SJCRH30 (cell line): ENCODE results near the gene TBL1X. TPM values are rescaled to one million over a fixed set of nuclear protein-coding genes. Genes with fewer than 3 reads are reported as not detected.

Source experiments
- DNase-seq, 2 experiments: peaks; one replicate each; pipeline ENCODE4 v3.0.0-alpha.2; 2015 to 2020
- H3K27ac ChIP-seq: fragments of 250-450 bp; sonication (Bioruptor Pico); 2 replicates; pipeline ENCODE4 v1.5.1; 2020; ENCODE audit warnings: mild to moderate bottlenecking, moderate library complexity
- H3K27me3 ChIP-seq: fragments of 250-450 bp; sonication (Bioruptor Pico); 2 replicates; pipeline ENCODE4 v1.5.1; 2020; ENCODE audit warnings: mild to moderate bottlenecking, moderate library complexity
- H3K36me3 ChIP-seq: fragments of 250-450 bp; sonication (Bioruptor Pico); 2 replicates; pipeline ENCODE4 v1.5.1; 2020; ENCODE audit warnings: mild to moderate bottlenecking, moderate library complexity
- H3K4me1 ChIP-seq: fragments of 250-450 bp; sonication (Bioruptor Pico); 2 replicates; pipeline ENCODE4 v1.5.1; 2020; ENCODE audit warnings: mild to moderate bottlenecking, moderate library complexity
- H3K4me3 ChIP-seq: fragments of 250-450 bp; sonication (Bioruptor Pico); 2 replicates; pipeline ENCODE4 v1.5.1; 2020; ENCODE audit warnings: mild to moderate bottlenecking, moderate library complexity
- H3K9me3 ChIP-seq: fragments of 250-450 bp; sonication (Bioruptor Pico); replicated peaks from 2 replicates; pipeline ENCODE4 v1.5.1; 2020; ENCODE audit warnings: mild to moderate bottlenecking, moderate library complexity
- total RNA-seq: library from RNA; depleted of rRNA; stranded (reverse); fragments of >200 nt; shearing (Covaris generic); gene quantifications from 2 replicates; pipeline ENCODE4 v1.2.3, GENCODE V29; 2014

Gene TBL1X
- total RNA-seq, 1 experiment from 2014 or later, result 26.3 TPM

DNA sequence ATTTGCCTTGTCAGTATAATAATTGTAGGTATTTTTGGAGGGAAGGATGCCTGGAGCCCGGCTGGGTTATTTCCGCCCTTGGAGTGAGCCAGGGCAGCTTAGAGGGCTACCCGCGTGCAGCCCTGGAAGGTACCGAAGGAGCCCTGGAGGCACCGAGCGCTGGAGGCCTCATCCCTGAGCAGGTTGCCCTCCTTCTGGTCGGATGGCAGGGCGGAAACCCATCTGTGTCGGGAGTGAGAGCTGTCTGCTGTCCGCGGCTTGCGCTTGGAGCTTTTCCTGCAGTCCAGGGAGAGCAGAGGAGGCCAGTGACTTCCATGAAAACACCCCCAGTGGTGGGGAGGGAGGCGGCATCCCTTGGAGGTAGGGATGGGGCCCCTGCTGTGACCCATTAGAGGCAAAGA, 122.1 kb downstream of the TBL1X start:
- no peak for DNase-seq
- no peak overlapping the region for H3K4me3 ChIP-seq
- no peaks in the 10 kb centered on the region; the same call in 1 of the 2 replicates for H3K9me3 ChIP-seq
- H3K27me3 ChIP-seq, result no peaks in the 10 kb centered on the region
- no peaks in the 10 kb centered on the region for H3K4me1 ChIP-seq
- H3K27ac ChIP-seq, result no peak overlapping the region
- H3K36me3 ChIP-seq, result no peaks in the 10 kb centered on the region

DNA sequence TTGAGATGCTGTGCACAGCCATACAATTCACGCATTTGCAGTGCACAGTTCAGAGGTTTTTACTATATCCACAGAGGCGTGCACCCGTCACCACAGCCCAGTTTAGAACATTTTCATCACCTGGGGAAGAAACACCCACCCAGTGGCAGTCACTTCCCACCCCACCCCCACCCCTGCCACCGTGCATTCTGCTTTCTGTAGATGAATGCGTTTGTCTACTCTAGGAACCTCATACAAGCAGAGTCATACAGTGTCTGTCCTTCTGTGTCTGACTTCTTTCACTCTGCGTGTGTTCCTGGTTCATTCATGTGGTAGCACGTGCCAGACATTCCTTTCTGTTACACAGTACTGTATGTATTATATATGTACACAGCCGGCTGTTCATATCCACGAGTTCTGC, 122.8 kb downstream of the TBL1X start:
- Histone ChIP-seq H3K27ac (no peak overlapping the region), H3K4me1 (no peaks in the 10 kb centered on the region), H3K27me3 (no peaks in the 10 kb centered on the region), H3K9me3 (no peaks in the 10 kb centered on the region), H3K36me3 (no peaks in the 10 kb centered on the region), H3K4me3 (no peak overlapping the region)
- no peak for DNase-seq

DNA sequence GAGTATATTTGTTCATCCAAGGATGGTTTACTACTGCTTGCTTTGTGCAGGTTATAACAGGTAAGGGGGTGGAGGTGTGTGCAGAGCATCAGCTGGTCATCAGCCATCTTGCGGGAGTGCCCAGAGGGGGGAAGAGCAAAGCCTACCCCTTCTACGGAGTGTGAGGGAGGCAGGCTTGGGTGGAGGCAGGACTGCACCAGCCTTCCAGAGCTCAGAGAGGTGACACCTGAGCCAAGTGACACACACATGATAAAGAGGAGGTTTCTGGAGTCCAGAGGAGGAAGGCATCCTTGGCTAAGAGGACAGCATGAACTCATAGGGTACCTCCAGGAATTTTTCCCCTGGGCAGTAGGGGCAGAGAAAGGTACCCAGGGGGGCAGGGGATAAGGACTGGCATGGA, 126.6 kb downstream of the TBL1X start:
- Histone ChIP-seq H3K27me3 (no peaks in the 10 kb centered on the region), H3K9me3 (no peaks in the 10 kb centered on the region), H3K4me3 (no peak overlapping the region), H3K4me1 (peaks cover 8% of the 10 kb centered on the region), H3K27ac (no peak overlapping the region), H3K36me3 (no peaks in the 10 kb centered on the region)
- no peak for DNase-seq

DNA sequence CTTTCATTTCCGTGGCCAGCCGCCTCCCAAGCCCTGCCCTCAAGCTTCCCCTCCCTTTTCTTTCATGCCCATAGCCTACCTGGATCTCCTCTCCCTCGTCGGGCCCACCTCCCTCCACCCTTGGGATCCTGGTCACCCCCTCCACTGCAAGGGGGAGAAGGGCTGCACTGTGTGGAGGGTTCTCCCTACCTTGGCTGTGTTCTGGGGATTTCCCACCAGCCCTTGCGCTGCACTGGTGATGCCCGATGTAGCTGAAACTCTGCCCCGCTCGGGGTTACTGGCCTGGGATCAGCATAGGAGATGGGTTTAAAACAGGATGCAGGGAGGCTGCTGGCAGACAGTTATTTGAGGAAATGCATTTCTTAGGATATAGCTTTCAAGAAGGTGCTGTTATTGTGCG, 128.9 kb downstream of the TBL1X start:
- Histone ChIP-seq H3K4me1 (peaks cover 8% of the 10 kb centered on the region), H3K27ac (no peak overlapping the region), H3K4me3 (no peak overlapping the region), H3K36me3 (no peaks in the 10 kb centered on the region), H3K27me3 (no peaks in the 10 kb centered on the region), H3K9me3 (no peaks in the 10 kb centered on the region)
- DNase-seq, result no peak

DNA sequence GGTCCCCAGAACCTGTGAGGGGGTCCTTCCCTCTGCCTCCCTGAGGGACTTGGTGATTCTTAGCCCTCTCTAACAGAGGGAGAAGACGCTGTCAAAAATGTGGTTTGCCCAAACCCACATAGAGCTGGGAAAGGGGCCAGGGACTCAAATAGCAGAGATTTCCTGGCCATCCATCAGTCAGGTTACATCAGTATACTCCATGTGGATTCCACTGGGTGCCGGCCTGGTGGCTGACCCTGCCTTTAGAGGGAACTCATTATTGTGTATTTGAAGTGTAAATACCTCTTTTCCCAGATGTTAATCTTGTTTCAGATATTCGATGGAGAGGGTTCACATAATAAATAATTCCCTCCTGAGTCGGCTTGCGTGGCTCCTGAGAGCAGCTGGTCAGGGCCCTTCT, 130.3 kb downstream of the TBL1X start:
- Histone ChIP-seq H3K27ac (no peak overlapping the region), H3K9me3 (no peaks in the 10 kb centered on the region), H3K4me1 (peaks cover 8% of the 10 kb centered on the region), H3K27me3 (no peaks in the 10 kb centered on the region), H3K4me3 (no peak overlapping the region), H3K36me3 (no peaks in the 10 kb centered on the region)
- DNase-seq, result peak; percentile 17 to 35

DNA sequence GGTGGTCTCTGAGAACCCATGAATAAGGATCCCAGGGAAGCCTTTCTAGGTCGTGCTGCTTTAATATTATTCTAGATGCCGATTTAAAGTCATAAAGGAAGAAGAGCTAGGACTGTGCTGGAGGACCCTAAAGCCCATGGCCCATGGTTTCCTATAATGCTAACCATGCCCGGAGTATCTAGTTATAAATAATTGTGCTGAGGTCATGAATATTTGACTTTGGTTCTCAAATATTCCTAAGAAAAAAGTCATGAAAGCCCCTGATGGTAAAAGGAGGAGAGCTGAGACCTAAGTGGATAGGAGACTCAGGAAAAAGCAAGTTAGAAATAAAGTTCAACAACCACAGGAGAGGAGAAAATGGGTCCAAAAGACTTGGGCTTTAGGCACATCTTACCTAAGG, 132.0 kb downstream of the TBL1X start:
- H3K36me3 ChIP-seq, result no peaks in the 10 kb centered on the region
- H3K27ac ChIP-seq, result no peak overlapping the region
- no peaks in the 10 kb centered on the region for H3K27me3 ChIP-seq
- no peaks in the 10 kb centered on the region for H3K9me3 ChIP-seq
- peaks cover 8% of the 10 kb centered on the region for H3K4me1 ChIP-seq
- DNase-seq, result no peak
- no peak overlapping the region for H3K4me3 ChIP-seq

DNA sequence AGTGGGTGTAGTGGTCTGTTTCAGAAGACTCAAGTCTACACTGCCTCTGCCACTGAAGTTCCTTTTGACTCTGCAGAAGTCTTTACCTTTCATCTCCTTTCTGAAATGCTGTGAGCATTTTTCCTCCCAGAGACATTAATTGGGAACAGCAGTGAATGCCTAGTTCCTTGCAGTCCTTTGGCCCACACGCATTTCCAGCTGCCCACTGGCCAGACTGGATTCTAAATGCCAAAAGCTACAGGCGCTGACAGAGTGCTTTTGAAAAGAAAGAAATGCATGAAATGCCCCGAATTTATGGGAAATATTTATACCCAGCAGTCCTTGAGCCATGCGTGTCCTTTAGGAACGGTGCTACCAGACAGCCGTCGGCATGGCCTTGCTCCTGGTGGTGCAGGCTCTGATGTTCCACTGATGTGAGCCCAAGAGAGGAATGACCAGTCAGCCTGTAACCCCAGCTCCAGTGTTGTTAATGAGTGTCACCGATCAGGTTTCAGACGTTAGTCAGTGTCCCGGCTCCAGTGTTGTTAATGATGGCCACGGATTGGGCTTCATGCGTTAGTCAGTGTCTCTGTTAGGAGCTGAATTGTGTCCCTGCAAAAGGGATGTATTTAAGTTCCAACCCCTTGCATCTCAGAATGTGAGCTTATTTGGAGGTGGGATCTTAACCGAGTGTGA, 132.6 kb downstream of the TBL1X start:
- DNase-seq, result no peak
- Histone ChIP-seq H3K27me3 (no peaks in the 10 kb centered on the region), H3K27ac (no peak overlapping the region), H3K4me1 (peaks cover 8% of the 10 kb centered on the region), H3K9me3 (no peaks in the 10 kb centered on the region), H3K4me3 (no peak overlapping the region), H3K36me3 (no peaks in the 10 kb centered on the region)

DNA sequence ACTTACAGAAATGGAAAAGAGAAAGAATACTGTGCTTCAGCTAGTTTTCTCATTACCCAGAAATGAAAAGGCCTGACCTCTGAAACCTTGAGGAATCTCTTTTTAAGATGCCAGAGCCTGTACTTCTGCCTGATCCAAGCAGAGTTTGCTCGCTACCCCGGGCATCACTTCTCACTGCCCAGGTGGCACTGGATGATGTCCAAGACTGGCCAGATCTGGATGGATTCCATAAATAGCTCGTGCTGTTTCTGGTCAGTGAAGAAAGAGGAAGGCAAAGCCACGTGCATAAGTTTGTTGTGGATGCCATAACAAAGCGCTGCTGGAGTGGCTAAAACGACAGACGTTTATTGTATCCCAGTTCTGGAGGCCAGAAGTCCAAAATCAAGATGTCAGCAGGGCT, 133.5 kb downstream of the TBL1X start:
- peaks cover 8% of the 10 kb centered on the region for H3K4me1 ChIP-seq
- H3K4me3 ChIP-seq, result no peak overlapping the region
- H3K36me3 ChIP-seq, result no peaks in the 10 kb centered on the region
- no peak overlapping the region for H3K27ac ChIP-seq
- H3K27me3 ChIP-seq, result no peaks in the 10 kb centered on the region
- no peaks in the 10 kb centered on the region for H3K9me3 ChIP-seq
- no peak for DNase-seq

DNA sequence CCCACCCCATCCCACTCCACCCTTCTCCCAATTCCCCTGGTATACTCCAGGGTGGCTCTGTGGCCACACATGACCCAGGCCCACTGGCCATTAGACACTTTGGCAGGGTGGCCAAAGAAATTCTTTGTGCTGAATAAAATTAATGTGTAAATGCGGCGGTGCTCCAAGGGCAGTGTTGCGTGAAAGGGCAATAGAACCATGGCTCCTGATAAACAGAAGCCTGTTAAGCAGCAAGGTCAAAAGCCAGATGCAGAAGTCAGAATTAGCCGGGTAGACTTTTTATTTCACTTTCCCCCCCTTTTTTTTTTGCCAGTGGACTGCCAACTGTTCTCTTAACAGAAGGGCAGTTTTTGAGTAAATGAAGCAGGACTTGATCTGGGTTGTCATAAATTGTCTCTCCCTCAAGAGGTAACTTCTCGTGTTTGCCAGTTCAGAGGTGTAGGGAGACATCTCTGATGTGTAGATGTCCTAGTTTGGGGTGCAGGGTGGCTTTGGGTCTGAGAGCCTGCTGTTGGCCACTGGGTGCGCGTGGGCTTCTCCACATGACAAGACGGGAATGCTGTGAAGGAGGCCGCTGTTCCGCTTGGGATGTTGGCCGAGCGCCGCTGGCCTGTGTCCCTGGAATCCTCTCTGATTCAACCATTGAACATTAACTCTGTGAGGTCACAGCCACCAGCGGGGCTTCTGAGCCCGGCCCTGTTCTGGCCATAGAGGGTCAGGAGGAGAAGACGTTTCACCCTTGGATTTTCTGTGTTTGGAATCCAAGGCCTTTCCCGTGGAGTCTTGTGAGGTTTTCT, 139.5 kb downstream of the TBL1X start:
- H3K4me1 ChIP-seq, result no peaks in the 10 kb centered on the region
- H3K27ac ChIP-seq, result no peak overlapping the region
- H3K36me3 ChIP-seq, result no peaks in the 10 kb centered on the region
- no peaks in the 10 kb centered on the region for H3K9me3 ChIP-seq
- H3K27me3 ChIP-seq, result no peaks in the 10 kb centered on the region
- DNase-seq, result no peak
- no peak overlapping the region for H3K4me3 ChIP-seq

DNA sequence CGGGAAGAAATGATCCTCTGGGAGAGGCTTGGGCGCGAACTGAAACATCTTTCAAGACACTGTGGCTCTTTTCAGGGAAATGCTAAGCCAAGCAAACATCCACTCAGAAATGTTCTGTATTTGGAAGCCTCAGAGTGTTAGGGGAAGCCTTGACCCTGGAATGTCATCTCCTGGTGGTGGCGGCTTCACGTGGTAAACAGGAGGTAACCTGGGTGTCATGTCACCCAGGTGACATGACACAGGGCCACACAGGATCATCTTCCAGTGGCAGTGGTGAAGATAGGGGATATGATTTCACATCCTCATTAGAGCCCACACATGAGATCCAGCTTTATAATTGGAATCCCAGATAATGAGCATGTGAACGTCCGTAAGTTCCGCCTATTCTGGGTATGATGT, 140.0 kb downstream of the TBL1X start:
- no peak for DNase-seq
- Histone ChIP-seq H3K27me3 (no peaks in the 10 kb centered on the region), H3K9me3 (no peaks in the 10 kb centered on the region), H3K36me3 (no peaks in the 10 kb centered on the region), H3K27ac (no peak overlapping the region), H3K4me3 (no peak overlapping the region), H3K4me1 (no peaks in the 10 kb centered on the region)

DNA sequence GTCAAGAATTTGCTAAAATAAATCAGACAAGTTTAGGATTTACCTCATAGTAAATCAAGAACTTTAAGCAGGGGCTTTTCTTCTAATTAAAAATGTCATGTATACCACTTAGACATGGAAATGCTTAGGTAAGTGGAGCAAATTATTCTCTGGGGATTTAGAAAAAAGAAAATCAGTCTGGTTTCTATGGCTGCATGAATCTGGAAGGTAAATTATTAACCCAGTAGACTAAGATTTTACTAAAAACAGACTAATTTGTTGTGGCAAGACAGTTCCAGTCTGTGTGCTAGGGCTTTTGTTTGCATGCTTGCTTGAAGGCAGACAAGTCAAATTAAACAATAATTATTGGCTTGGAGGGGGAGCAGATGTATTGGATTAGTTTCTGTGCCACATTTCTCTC, 140.6 kb downstream of the TBL1X start:
- Histone ChIP-seq H3K9me3 (no peaks in the 10 kb centered on the region), H3K4me3 (no peak overlapping the region), H3K27ac (no peak overlapping the region), H3K4me1 (peaks cover under 1% of the 10 kb centered on the region), H3K27me3 (no peaks in the 10 kb centered on the region), H3K36me3 (no peaks in the 10 kb centered on the region)
- DNase-seq, result no peak

DNA sequence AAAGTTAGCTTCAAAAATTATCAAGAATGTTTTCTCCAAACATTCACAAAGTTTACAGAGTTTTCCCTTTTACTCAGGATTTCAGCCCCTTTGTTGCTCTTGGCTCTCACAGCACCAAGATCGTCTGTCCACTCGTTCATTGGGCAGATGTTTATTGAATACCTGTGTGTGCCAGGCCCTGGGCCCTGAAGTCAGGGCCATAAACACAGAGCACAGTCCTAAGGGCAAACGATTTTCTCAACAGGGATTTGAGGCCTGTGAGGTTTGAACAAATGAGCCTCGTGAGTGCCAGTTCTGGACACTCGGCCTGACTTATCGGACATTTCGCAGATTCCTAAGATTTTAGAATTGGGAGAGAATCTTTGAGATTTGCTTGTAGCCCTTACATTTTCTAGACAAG, 142.1 kb downstream of the TBL1X start:
- no peak for DNase-seq
- no peak overlapping the region for H3K27ac ChIP-seq
- H3K36me3 ChIP-seq, result no peaks in the 10 kb centered on the region
- H3K4me1 ChIP-seq, result peaks cover 9% of the 10 kb centered on the region
- H3K9me3 ChIP-seq, result no peaks in the 10 kb centered on the region
- no peak overlapping the region for H3K4me3 ChIP-seq
- H3K27me3 ChIP-seq, result no peaks in the 10 kb centered on the region

DNA sequence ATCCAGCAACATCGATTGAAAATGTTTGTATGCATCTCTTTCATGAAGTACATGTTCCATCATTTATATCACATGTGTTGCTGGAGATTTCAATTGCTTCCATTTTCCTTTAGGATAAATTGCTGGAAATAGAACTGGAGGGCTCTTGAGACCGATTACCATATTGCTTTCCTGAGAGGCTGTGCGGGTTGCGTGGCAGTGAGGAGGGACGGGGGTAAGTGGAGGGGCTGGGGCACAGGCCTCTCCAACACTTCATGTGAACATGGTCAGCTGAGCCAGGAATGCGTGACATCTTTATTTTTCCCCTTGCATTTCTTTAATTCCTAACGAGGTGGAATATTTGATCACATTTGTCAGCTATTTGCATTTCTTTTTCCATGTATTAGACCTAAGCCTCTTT, 144.6 kb downstream of the TBL1X start:
- no peak overlapping the region for H3K27ac ChIP-seq
- H3K4me3 ChIP-seq, result no peak overlapping the region
- H3K4me1 ChIP-seq, result peaks cover 12% of the 10 kb centered on the region
- no peak for DNase-seq
- H3K27me3 ChIP-seq, result no peaks in the 10 kb centered on the region
- no peaks in the 10 kb centered on the region for H3K9me3 ChIP-seq
- H3K36me3 ChIP-seq, result no peaks in the 10 kb centered on the region

DNA sequence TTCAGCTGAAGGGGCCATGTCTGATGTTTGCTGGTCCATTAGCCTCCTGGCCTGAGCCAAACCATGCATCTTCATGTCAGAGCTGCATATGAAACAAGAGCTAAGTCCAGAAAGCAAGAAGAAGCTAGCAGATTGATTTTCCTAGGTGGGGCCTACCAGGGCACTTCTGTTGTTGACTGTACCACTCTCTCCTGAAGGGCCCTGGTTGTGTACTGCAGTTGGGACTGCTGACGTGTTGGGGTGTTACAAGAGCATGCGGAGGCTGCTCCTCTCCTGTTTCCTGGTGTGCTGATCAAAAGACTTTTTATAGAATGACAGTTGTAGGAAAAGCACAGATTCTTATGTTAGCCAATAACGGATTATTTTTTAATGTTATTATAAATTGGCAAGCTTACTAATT, 145.1 kb downstream of the TBL1X start:
- peaks cover 12% of the 10 kb centered on the region for H3K4me1 ChIP-seq
- no peak for DNase-seq
- no peaks in the 10 kb centered on the region for H3K27me3 ChIP-seq
- H3K4me3 ChIP-seq, result no peak overlapping the region
- H3K27ac ChIP-seq, result no peak overlapping the region
- no peaks in the 10 kb centered on the region for H3K36me3 ChIP-seq
- H3K9me3 ChIP-seq, result no peaks in the 10 kb centered on the region

DNA sequence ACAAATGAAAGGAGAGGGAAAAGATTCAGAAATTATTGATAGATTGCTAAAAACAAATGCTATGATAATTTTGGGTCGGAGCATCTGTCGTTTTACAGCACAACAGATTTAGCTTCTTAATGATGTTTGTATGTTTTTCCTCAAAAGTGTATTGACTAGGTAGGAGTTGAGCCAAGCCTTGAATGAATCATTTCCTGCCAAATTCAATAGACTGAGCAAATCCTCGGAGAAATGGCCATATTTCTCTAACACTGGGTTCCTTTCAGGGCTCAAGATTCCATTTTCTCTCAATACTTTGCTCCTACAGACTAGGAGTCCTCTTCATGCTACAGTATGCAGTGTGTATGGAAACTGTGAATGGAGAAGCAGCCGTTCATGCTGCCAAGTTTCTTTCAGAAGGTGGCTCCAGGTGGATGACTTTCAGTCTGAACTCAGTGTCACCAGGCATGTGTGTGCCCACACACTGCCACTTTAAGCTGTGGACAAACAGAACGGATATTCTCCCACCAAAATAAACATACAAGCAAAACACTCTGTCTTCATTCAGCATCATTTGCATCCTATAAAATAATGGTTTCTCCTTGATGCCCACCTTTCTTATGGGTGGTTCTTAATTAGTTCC, 146.0 kb downstream of the TBL1X start:
- peak in 1 of 2 experiments; percentile 19 for DNase-seq
- Histone ChIP-seq H3K4me3 (peak overlapping the region; percentile 49), H3K27ac (peak overlapping the region; percentile 82)

More for the DNA sequence above, 146.0 kb downstream of the TBL1X start:
- no peaks in the 10 kb centered on the region for H3K9me3 ChIP-seq
- no peaks in the 10 kb centered on the region for H3K27me3 ChIP-seq
- H3K36me3 ChIP-seq, result no peaks in the 10 kb centered on the region
- H3K4me1 ChIP-seq, result peaks cover 12% of the 10 kb centered on the region
